B cell (primary cell): ENCODE measurements around the gene PEPD. TPM values are rescaled to one million over a fixed set of nuclear protein-coding genes. Genes with fewer than 3 reads are reported as not detected.

Source experiments
- ATAC-seq: fragments of 200-7000 bp; cut with Tn5 transposase; one replicate; pipeline ENCODE4 v1.10.0; 2021; ENCODE audit warnings: low read depth, mild to moderate bottlenecking, moderate number of reproducible peaks, moderate library complexity
- CTCF ChIA-PET: fragments of 350-600 bp; sonication (Branson Sonifier 250); formaldehyde crosslinking; loops from one replicate; lab custom pipeline; 2021; ENCODE audit warnings: antibody characterized with exemption, inconsistent platforms; lab: Charles Lee
- POLR2A ChIA-PET: fragments of 350-600 bp; sonication (Branson Sonifier 250); formaldehyde crosslinking; loops from one replicate; lab custom pipeline; 2021; ENCODE audit warnings: antibody characterized with exemption; lab: Charles Lee
- DNase-seq: peaks from one replicate; pipeline ENCODE4 v3.0.0; 2013
- H2AFZ ChIP-seq: 2 replicates; pipeline ENCODE4 v1.6.1; 2012; ENCODE audit warnings: mild to moderate bottlenecking, low read depth, low read length; ENCODE audit not compliant: insufficient read depth, poor library complexity, severe bottlenecking
- H3K27ac ChIP-seq, 2 donors: 1 replicate in 1 of 2; 2 replicates in 1 of 2; pipeline ENCODE4 v1.5.1; 2012 to 2013; ENCODE audit warnings: low read length in 2 of 2, mild to moderate bottlenecking in 2 of 2, moderate library complexity in 1 of 2
- H3K27me3 ChIP-seq, 4 experiments: fragments of 200-600 bp in 1 of 4; sonication (generic) in 1 of 4; replicated peaks in 1 of 4; 1 replicate in 2 of 4; 2 replicates in 2 of 4; pipeline versions ENCODE4 v1.6.1 to v1.7.0; 2013 to 2016; ENCODE audit warnings: low read length in 3 of 4, mild to moderate bottlenecking in 2 of 4, mixed read lengths in 1 of 4, moderate library complexity in 1 of 4; ENCODE audit not compliant: insufficient read depth in 4 of 4, control insufficient read depth in 3 of 4; ENCODE audit errors: control extremely low read depth in 1 of 4
- H3K36me3 ChIP-seq, 2 experiments: replicated peaks in 1 of 2; 1 replicate in 1 of 2; 2 replicates in 1 of 2; pipeline versions ENCODE4 v1.6.1 to v1.7.1; 2013; ENCODE audit warnings: low read length in 1 of 2; ENCODE audit not compliant: insufficient read depth in 2 of 2, control insufficient read depth in 1 of 2; ENCODE audit errors: control extremely low read depth in 1 of 2, extremely low read depth in 1 of 2
- H3K4me1 ChIP-seq, 2 donors: fragments of 200-600 bp in 1 of 2; sonication (generic) in 1 of 2; 1 replicate in 1 of 2; 2 replicates in 1 of 2; pipeline versions ENCODE4 v1.5.1 to v1.6.1; 2013 to 2017; ENCODE audit warnings: low read length in 2 of 2; ENCODE audit not compliant: control insufficient read depth in 2 of 2, insufficient read depth in 2 of 2
- H3K4me2 ChIP-seq: replicated peaks from 2 replicates; pipeline ENCODE3; 2012; ENCODE audit warnings: mild to moderate bottlenecking, low read depth, low read length; ENCODE audit not compliant: poor library complexity, severe bottlenecking
- H3K4me3 ChIP-seq, 5 experiments: fragments of 200-600 bp in 1 of 5; sonication (generic) in 1 of 5; 1 replicate in 3 of 5; 2 replicates in 2 of 5; pipeline versions ENCODE4 v1.5.1 to v1.7.0; 2011 to 2016; ENCODE audit warnings: low read length in 4 of 5, mild to moderate bottlenecking in 4 of 5, low read depth in 2 of 5, control low read depth in 1 of 5, moderate library complexity in 1 of 5; ENCODE audit not compliant: insufficient read depth in 1 of 5; ENCODE audit errors: control extremely low read depth in 1 of 5, extremely low read depth in 1 of 5
- H3K79me2 ChIP-seq: fragments of 200-600 bp; sonication (generic); one replicate; pipeline ENCODE4 v1.6.0; 2016; ENCODE audit warnings: low read length; ENCODE audit not compliant: control insufficient read depth, insufficient read depth
- H3K9ac ChIP-seq: fragments of 200-600 bp; sonication (generic); 2 replicates; pipeline ENCODE4 v1.6.1; 2017; ENCODE audit warnings: mild to moderate bottlenecking, low read length, moderate library complexity
- H3K9me3 ChIP-seq, 3 donors: one replicate each; pipeline versions ENCODE4 v1.6.1 to v1.7.1; 2013; ENCODE audit warnings: low read length in 2 of 3; ENCODE audit not compliant: control insufficient read depth in 2 of 3, insufficient read depth in 1 of 3; ENCODE audit errors: control extremely low read depth in 1 of 3
- H4K20me1 ChIP-seq: 2 replicates; pipeline ENCODE4 v1.6.0; 2012; ENCODE audit warnings: mild to moderate bottlenecking, low read length; ENCODE audit not compliant: insufficient read depth, control insufficient read depth, poor library complexity, severe bottlenecking
- H3K27ac Mint-ChIP-seq: one replicate; pipeline ENCODE4 v1.8.0; 2021; ENCODE audit warnings: mixed read lengths
- H3K27me3 Mint-ChIP-seq: one replicate; pipeline ENCODE4 v1.8.0; 2021; ENCODE audit warnings: mixed read lengths
- H3K4me1 Mint-ChIP-seq: one replicate; pipeline ENCODE4 v1.8.0; 2021; ENCODE audit warnings: mixed read lengths
- H3K4me3 Mint-ChIP-seq: one replicate; pipeline ENCODE4 v1.8.0; 2021; ENCODE audit warnings: mixed read lengths
- H3K9me3 Mint-ChIP-seq: one replicate; pipeline ENCODE4 v1.8.0; 2022; ENCODE audit warnings: mixed read lengths; ENCODE audit not compliant: insufficient read depth
- CTCF ChIP-seq: fragments of 200-600 bp; IDR thresholded peaks from one replicate; pipeline ENCODE4 v1.8.0; 2022; ENCODE audit warnings: antibody characterized with exemption, mild to moderate bottlenecking
- EZH2 ChIP-seq: IDR thresholded peaks from 2 replicates; pipeline ENCODE4 v1.6.1; 2012; ENCODE audit warnings: borderline replicate concordance, low read depth, mild to moderate bottlenecking, moderate library complexity, low read length; ENCODE audit not compliant: insufficient read depth, poor library complexity, severe bottlenecking
- WGBS: methylation state at CpG from one replicate; pipeline ENCODE4 v1.1.5; 2013; ENCODE audit warnings: missing lambda C conversion rate; ENCODE audit not compliant: insufficient coverage; 5-methylcytosine and 5-hydroxymethylcytosine counted together
- intact Hi-C: fragments of 100-400 bp; cut with micrococcal nuclease; formaldehyde crosslinking; loops from one replicate; pipeline ENCODE4 v1.10.0; 2022
- polyA plus RNA-seq: library from polyadenylated mRNA; depleted of rRNA; stranded (reverse); fragments of >200 nt; gene quantifications from 2 replicates; pipeline ENCODE4 v1.2.3, GENCODE V29; 2012
- total RNA-seq, 2 donors: library from RNA; stranded (reverse); fragments of 120-200 nt in 1 of 2; gene quantifications; 1 replicate in 1 of 2; 2 replicates in 1 of 2; pipeline versions ENCODE4 v1.2.3 to v1.2.4, GENCODE V29; 2013 to 2022

Gene PEPD
- total and polyA plus RNA-seq, 2 donors (not counting 1 experiment from before 2014, with no cell fraction given), result 36.4 to 42.7 TPM

GRCh38 chr19:33388725-33389420 is 132.7 kb downstream of the PEPD start:
- TF ChIP-seq CTCF (no peak), EZH2 (no peak)
- Histone ChIP-seq H3K36me3 (peaks cover 0 to 5% of the 10 kb centered on the region in 2 experiments), H3K9ac (no peak overlapping the region), H3K4me1 (no peaks in the 10 kb centered on the region), H3K9me3 (no peaks in the 10 kb centered on the region), H3K4me3 (no peak overlapping the region), H3K79me2 (peaks cover 13% of the 10 kb centered on the region), H3K27me3 (no peaks in the 10 kb centered on the region), H4K20me1 (peaks cover 22% of the 10 kb centered on the region), H3K4me2 (no peak overlapping the region), H3K27ac (no peak overlapping the region), H2AFZ (no peak overlapping the region)
- H3K4me1 Mint-ChIP-seq, result peaks cover 4% of the 10 kb centered on the region
- ChIA-PET POLR2A (no interaction called here), CTCF (no interaction called here)
- H3K9me3 Mint-ChIP-seq, result no peaks in the 10 kb centered on the region
- H3K27ac Mint-ChIP-seq, result no peak overlapping the region
- 96% methylated on average over 28 of the region's 28 CpGs for WGBS
- DNase-seq, result no peak
- intact Hi-C loops, result no loop called here
- no peak for ATAC-seq
- no peaks in the 10 kb centered on the region for H3K27me3 Mint-ChIP-seq
- no peak overlapping the region for H3K4me3 Mint-ChIP-seq

GRCh38 chr19:33388231-33388724 is 133.3 kb downstream of the PEPD start:
- Mint-ChIP-seq H3K27ac (no peak overlapping the region), H3K9me3 (no peaks in the 10 kb centered on the region), H3K4me1 (peaks cover 7% of the 10 kb centered on the region), H3K4me3 (no peak overlapping the region), H3K27me3 (no peaks in the 10 kb centered on the region)
- Histone ChIP-seq H3K36me3 (peaks cover 0 to 5% of the 10 kb centered on the region in 2 experiments), H3K9ac (no peak overlapping the region), H3K4me3 (no peak overlapping the region), H4K20me1 (peaks cover 28% of the 10 kb centered on the region), H3K9me3 (no peaks in the 10 kb centered on the region), H3K4me2 (no peak overlapping the region), H3K79me2 (peaks cover 17% of the 10 kb centered on the region), H3K4me1 (no peaks in the 10 kb centered on the region), H3K27me3 (no peaks in the 10 kb centered on the region), H2AFZ (no peak overlapping the region), H3K27ac (no peak overlapping the region)
- intact Hi-C loops, result no loop called here
- ATAC-seq, result no peak
- TF ChIP-seq CTCF (no peak), EZH2 (no peak)
- ChIA-PET CTCF (no interaction called here), POLR2A (no interaction called here)
- 90% methylated on average over 13 of the region's 13 CpGs for WGBS
- DNase-seq, result no peak
